Measurements from ENCODE around the gene FOXL2. TPM values are rescaled to one million over a fixed set of nuclear protein-coding genes. Genes with fewer than 3 reads are reported as not detected.
A peak's percentile ranks its signal among the peaks of the same experiment; 100 is the strongest.

Gene FOXL2
- total and polyA plus RNA-seq, 9 of the 15 experiments (the other 6 are each of a cell fraction or from before 2014, with no cell fraction given): 0.27 to 22.1 (median 3.2) TPM

- TF ChIP-seq, protein P1, sequence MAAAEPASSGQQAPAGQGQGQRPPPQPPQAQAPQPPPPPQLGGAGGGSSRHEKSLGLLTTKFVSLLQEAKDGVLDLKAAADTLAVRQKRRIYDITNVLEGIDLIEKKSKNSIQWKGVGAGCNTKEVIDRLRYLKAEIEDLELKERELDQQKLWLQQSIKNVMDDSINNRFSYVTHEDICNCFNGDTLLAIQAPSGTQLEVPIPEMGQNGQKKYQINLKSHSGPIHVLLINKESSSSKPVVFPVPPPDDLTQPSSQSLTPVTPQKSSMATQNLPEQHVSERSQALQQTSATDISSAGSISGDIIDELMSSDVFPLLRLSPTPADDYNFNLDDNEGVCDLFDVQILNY (CRISPR knock-in tag; IDR thresholded peaks at IDR 0.05): no peak
- no peak for TF ChIP-seq ZNF263 (CRISPR knock-in tag; IDR thresholded peaks at IDR 0.05; ENCODE audit: borderline replicate concordance)
- TF ChIP-seq, protein P2, sequence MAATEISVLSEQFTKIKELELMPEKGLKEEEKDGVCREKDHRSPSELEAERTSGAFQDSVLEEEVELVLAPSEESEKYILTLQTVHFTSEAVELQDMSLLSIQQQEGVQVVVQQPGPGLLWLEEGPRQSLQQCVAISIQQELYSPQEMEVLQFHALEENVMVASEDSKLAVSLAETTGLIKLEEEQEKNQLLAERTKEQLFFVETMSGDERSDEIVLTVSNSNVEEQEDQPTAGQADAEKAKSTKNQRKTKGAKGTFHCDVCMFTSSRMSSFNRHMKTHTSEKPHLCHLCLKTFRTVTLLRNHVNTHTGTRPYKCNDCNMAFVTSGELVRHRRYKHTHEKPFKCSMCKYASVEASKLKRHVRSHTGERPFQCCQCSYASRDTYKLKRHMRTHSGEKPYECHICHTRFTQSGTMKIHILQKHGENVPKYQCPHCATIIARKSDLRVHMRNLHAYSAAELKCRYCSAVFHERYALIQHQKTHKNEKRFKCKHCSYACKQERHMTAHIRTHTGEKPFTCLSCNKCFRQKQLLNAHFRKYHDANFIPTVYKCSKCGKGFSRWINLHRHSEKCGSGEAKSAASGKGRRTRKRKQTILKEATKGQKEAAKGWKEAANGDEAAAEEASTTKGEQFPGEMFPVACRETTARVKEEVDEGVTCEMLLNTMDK (IDR thresholded peaks at IDR 0.05; ENCODE audit: borderline replicate concordance, insufficient read depth, low read depth, low read length, poor library complexity, severe bottlenecking): no peak
- TF ChIP-seq ZNF146 (CRISPR knock-in tag; IDR thresholded peaks at IDR 0.05; ENCODE audit: unreplicated experiment): no peak
- 0 out of 2 replicates have a peak, but pooled peaks have one; percentile 19 for TF ChIP-seq HDAC2 (IDR thresholded peaks at IDR 0.05)
- TF ChIP-seq MAX (CRISPR knock-in tag; IDR thresholded peaks at IDR 0.05): no peak
- no peak for TF ChIP-seq CREB5 (CRISPR knock-in tag; IDR thresholded peaks at IDR 0.05)
- TF ChIP-seq ZNF445 (CRISPR knock-in tag; IDR thresholded peaks at IDR 0.05; ENCODE audit: low read depth): no peak
- TF ChIP-seq ZNF3 (CRISPR knock-in tag; IDR thresholded peaks at IDR 0.05): no peak
- no peak for TF ChIP-seq ZBTB9 (CRISPR knock-in tag; IDR thresholded peaks at IDR 0.05)
- no peak for TF ChIP-seq NCOA2 (IDR thresholded peaks at IDR 0.05; ENCODE audit: partially characterized antibody in 2 of 2)
Measured at GRCh38 chr3:138945709-138946662, 951 bp downstream of the FOXL2 start (continued).
